RCC 7860 (cell line): ENCODE data around the gene DEFB124.
"Not testable (repeated sequence)": the region's sequence is repeated elsewhere in the genome, so short reads cannot be mapped to it uniquely, and the experiment has no call there.

Experiments used
- DNase-seq: peaks from one replicate; pipeline ENCODE4 v3.0.0-alpha.2; 2015; ENCODE audit warnings: low spot score
- FAIRE-seq: peaks from 2 replicates; lab custom pipeline; 2012; peaks lifted over from hg19 to GRCh38; lab: Jason Lieb, UNC

The DEFB124 gene

GRCh38 chr20:31489152-31489551, 14.2 kb upstream of the DEFB124 start:
- no peak for FAIRE-seq
- DNase-seq, result no peak

- no peak for FAIRE-seq
Observed at GRCh38 chr20:31488115-31488514, 13.2 kb upstream of the DEFB124 start.

GRCh38 chr20:31485450-31486339, 10.8 kb upstream of the DEFB124 start:
- no peak for FAIRE-seq
- no peak for DNase-seq

More at GRCh38 chr20:31488115-31488514, 13.2 kb upstream of the DEFB124 start:
- DNase-seq, result no peak

- DNase-seq (no peak), FAIRE-seq (no peak)
Observed at GRCh38 chr20:31484001-31484400, 9.1 kb upstream of the DEFB124 start.

- no peak for FAIRE-seq
- peak; percentile 20 for DNase-seq
Observed at GRCh38 chr20:31476643-31477215, 1.8 kb upstream of the DEFB124 start.

- FAIRE-seq (no peak), DNase-seq (no peak)
Observed at GRCh38 chr20:31476294-31476585, 1.3 kb upstream of the DEFB124 start.

GRCh38 chr20:31475472-31476293, 756 bp upstream of the DEFB124 start:
- FAIRE-seq (no peak), DNase-seq (no peak)

- DNase-seq (no peak), FAIRE-seq (no peak)
Observed at GRCh38 chr20:31474097-31474436, 860 bp downstream of the DEFB124 start.

GRCh38 chr20:31473331-31474096, 1.4 kb downstream of the DEFB124 start:
- no peak for DNase-seq
- FAIRE-seq, result no peak

GRCh38 chr20:31472395-31473330, 2.3 kb downstream of the DEFB124 start:
- no peak for DNase-seq
- no peak for FAIRE-seq

- not testable (repeated sequence) for DNase-seq, FAIRE-seq
Observed at GRCh38 chr20:31470946-31471345, 4.0 kb downstream of the DEFB124 start.

- FAIRE-seq (no peak), DNase-seq (no peak)
Observed at GRCh38 chr20:31454361-31454760, 20.6 kb downstream of the DEFB124 start.

GRCh38 chr20:31452575-31452974, 22.4 kb downstream of the DEFB124 start:
- FAIRE-seq (no peak), DNase-seq (no peak)

GRCh38 chr20:31449511-31450414, 25.2 kb downstream of the DEFB124 start:
- DNase-seq (no peak), FAIRE-seq (no peak)

GRCh38 chr20:31446084-31446819, 28.7 kb downstream of the DEFB124 start:
- FAIRE-seq (no peak), DNase-seq (no peak)

GRCh38 chr20:31440012-31440659, 34.8 kb downstream of the DEFB124 start, which contains the start of gene DEFB123:
Gene DEFB123, plus strand, starts transcription at chr20:31440632. Its CDS starts 67 bp downstream, at chr20:31440699.
- no peak for DNase-seq
- FAIRE-seq, result no peak

- DNase-seq (no peak), FAIRE-seq (no peak)
Observed at GRCh38 chr20:31430568-31431115, 44.3 kb downstream of the DEFB124 start.
